Hepatocyte (in vitro differentiated cells): ENCODE data around the gene GOLGA7B.

ENCODE experiments used
- CTCF ChIP-seq: fragments of 200-600 bp; sonication (generic); IDR thresholded peaks from 2 replicates; pipeline ENCODE4 v1.5.1; 2016; ENCODE audit warnings: antibody characterized with exemption, mild to moderate bottlenecking; ENCODE audit not compliant: poor library complexity
- EZH2 ChIP-seq: fragments of 200-600 bp; sonication (generic); IDR thresholded peaks from 2 replicates; pipeline ENCODE4 v1.6.1; 2016; ENCODE audit warnings: antibody characterized with exemption, mild to moderate bottlenecking, borderline replicate concordance

GRCh38 chr10:97896756-97897358, 47.2 kb downstream of the GOLGA7B start:
- TF ChIP-seq CTCF (no peak), EZH2 (no peak)
